Heart left ventricle (tissue), 13 donors: ENCODE measurements around the gene TTC7B.

Experiments
- CTCF ChIP-seq, 12 donors: fragments of 200-600 bp; sonication (generic) in 4 of 12; IDR thresholded peaks; one replicate each; pipeline versions ENCODE4 v1.5.0 to v1.8.0; 2018 to 2022; ENCODE audit warnings: antibody characterized with exemption in 12 of 12, mild to moderate bottlenecking in 5 of 12
- POLR2A ChIP-seq, 2 donors: fragments of 450-650 bp; IDR thresholded peaks; one replicate each; pipeline ENCODE4 v1.6.1; 2017; ENCODE audit warnings: antibody characterized with exemption in 2 of 2, mild to moderate bottlenecking in 2 of 2, moderate library complexity in 2 of 2
- donor health status: ischemic (EF 13 %, LVEDD 7.1; RV severe dilation, severe dysfunction).
- donor health status: DM: no; HTN: yes; CAD: no.
- donor health status: DM: no; HTN: no; CAD: no.
- donor health status: ischemic (EF 25% LVEDD 6.9; RV normal size, moderate dysfunction).
- donor health status: ischemic (EF 25% LVEDD 5.7; RV mildly dilated, moderate dysfunction).
- donor health status: ischemic (EF 35%, LVEDD 5.7; RV mildly dilated, moderate dysfunction).
- donor health status: nonischemic (EF 11% LVEDD 7.7; RV severe dilation, severe dysfunction).
- donor health status: DM: yes; HTN: yes; CAD: no.
- donor health status: PGD.
- donor health status: ischemic (EF 29% LVEDD 5.4; RV normal size, mild dysfunction).
- donor health status: nonischemic (EF 23%, LVEDD 6.1; RV moderate dilation, normal function).

DNA sequence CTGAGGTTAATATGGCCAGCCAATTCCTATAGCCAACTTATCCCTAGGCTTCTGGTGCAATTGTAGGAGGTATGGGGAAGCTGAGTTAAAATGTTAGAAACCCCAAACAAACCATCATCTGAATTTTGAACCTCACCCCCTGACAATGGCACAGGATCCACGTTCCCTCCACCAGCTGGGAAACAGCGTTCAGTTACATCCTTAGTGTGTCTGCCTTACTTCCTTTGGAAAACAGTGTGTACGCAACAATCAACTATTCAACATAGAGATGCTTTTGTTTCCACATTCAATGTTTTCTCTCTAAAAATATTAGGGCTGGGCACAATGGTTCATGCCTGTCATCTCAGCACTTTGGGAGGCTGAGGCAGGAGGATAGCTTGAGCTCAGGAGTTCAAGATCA lies 203.4 kb downstream of the TTC7B start:
- TF ChIP-seq CTCF (IDR thresholded peaks at IDR 0.05) = no peak
- TF ChIP-seq POLR2A (IDR thresholded peaks at IDR 0.05) = no peak
